GM19043 (cell line): ENCODE measurements around the gene SCAANT1.

Experiments
- ATAC-seq: cut with Tn5 transposase; IDR thresholded peaks from one replicate; pipeline ENCODE4 v1.9.1; 2021; ENCODE audit warnings: low read depth; ENCODE audit not compliant: unreplicated experiment

Gene SCAANT1

GRCh38 chr3:63864965-63865327, 47.2 kb downstream of the SCAANT1 start:
- no peak for ATAC-seq

GRCh38 chr3:63864008-63864964, 47.9 kb downstream of the SCAANT1 start:
- peak; percentile 30 for ATAC-seq

- peak; percentile 68 for ATAC-seq
These were observed 48.8 kb downstream of the SCAANT1 start, which contains the start of the genes ATXN7 and THOC7 for GRCh38 chr3:63863150-63864007. Gene ATXN7, plus strand, starts transcription at chr3:63863867. Its CDS starts 48,732 bp downstream, at chr3:63912599. Gene THOC7, minus strand, starts transcription at chr3:63863805. Its CDS starts 15 bp downstream, at chr3:63863790.

GRCh38 chr3:63862804-63863149, 49.4 kb downstream of the SCAANT1 start:
- ATAC-seq, result no peak
